Measurements from ENCODE around the gene RPS6KA1.

DNA sequence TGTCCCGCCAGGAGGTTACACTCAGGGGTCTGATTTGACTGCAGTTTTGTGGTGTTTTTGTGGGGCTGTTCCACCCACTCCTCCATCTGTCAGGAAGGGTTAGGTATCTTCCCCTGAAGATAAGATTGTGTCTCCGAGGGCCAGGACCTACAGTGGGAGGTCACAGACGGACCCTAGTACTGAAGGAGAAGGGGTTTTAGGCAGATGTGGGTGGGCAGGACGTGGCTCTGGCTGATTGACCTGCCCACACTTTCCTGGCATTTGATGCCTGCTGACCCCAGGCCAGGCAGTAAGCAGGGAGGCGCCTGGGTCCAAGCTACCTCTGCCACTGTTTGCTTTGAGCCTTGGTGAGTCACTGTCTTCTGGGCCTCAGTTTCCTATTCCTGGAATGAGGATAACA is 13.9 kb downstream of the RPS6KA1 start:
- no peak for TF ChIP-seq GATA2 (IDR thresholded peaks at IDR 0.05; ENCODE audit: low read depth, low read length)
- TF ChIP-seq GATA3 (IDR thresholded peaks at IDR 0.05; ENCODE audit: low read depth, low read length): no peak
